ENCODE data around the gene SLAMF6.
A peak's percentile ranks its signal among the peaks of the same experiment; 100 is the strongest.

SLAMF6 gene

GRCh38 chr1:160552425-160552824 is 29.4 kb upstream of the SLAMF6 start:
- ATAC-seq (ENCODE audit: low read depth) (no peak), DNase-seq (ENCODE audit: low spot score in 2 of 2) (no peak)
- no peak overlapping the region for H3K4me3 Mint-ChIP-seq
- peaks cover 49% of the 10 kb centered on the region for H3K4me1 Mint-ChIP-seq
- peaks cover 23% of the 10 kb centered on the region for H3K36me3 Mint-ChIP-seq
- no peaks in the 10 kb centered on the region for H3K27me3 Mint-ChIP-seq
- no peaks in the 10 kb centered on the region for H3K9me3 Mint-ChIP-seq
- peak overlapping the region; percentile 60 for H3K27ac Mint-ChIP-seq

GRCh38 chr1:160550572-160551034 is 27.5 kb upstream of the SLAMF6 start:
- peaks cover 63% of the 10 kb centered on the region for H3K4me1 Mint-ChIP-seq
- no peak overlapping the region for H3K4me3 Mint-ChIP-seq
- H3K9me3 Mint-ChIP-seq: no peaks in the 10 kb centered on the region
- H3K27ac Mint-ChIP-seq: peak overlapping the region; percentile 50
- ATAC-seq (ENCODE audit: low read depth) (no peak), DNase-seq (ENCODE audit: low spot score in 2 of 2) (no peak)
- peaks cover 24% of the 10 kb centered on the region for H3K36me3 Mint-ChIP-seq
- H3K27me3 Mint-ChIP-seq: no peaks in the 10 kb centered on the region

GRCh38 chr1:160549665-160550006 is 26.6 kb upstream of the SLAMF6 start:
- Mint-ChIP-seq H3K4me1 (peaks cover 67% of the 10 kb centered on the region), H3K4me3 (peak overlapping the region; percentile 62), H3K36me3 (peaks cover 24% of the 10 kb centered on the region), H3K27me3 (no peaks in the 10 kb centered on the region), H3K27ac (peak overlapping the region; percentile 88), H3K9me3 (no peaks in the 10 kb centered on the region)
- DNase-seq (ENCODE audit: low spot score in 2 of 2) (no peak), ATAC-seq (ENCODE audit: low read depth) (no peak)

GRCh38 chr1:160548960-160549664 is 26.1 kb upstream of the SLAMF6 start:
- DNase-seq (ENCODE audit: low spot score in 2 of 2) (peak; percentile 35 to 39), ATAC-seq (ENCODE audit: low read depth) (peak; percentile 91)
- peak overlapping the region; percentile 62 for H3K4me3 Mint-ChIP-seq
- peak overlapping the region; percentile 88 for H3K27ac Mint-ChIP-seq
- peaks cover 66% of the 10 kb centered on the region for H3K4me1 Mint-ChIP-seq
- H3K9me3 Mint-ChIP-seq: no peaks in the 10 kb centered on the region
- H3K27me3 Mint-ChIP-seq: no peaks in the 10 kb centered on the region
- peaks cover 22% of the 10 kb centered on the region for H3K36me3 Mint-ChIP-seq

GRCh38 chr1:160548183-160548582 is 25.1 kb upstream of the SLAMF6 start:
- Mint-ChIP-seq H3K27me3 (no peaks in the 10 kb centered on the region), H3K27ac (peak overlapping the region; percentile 88), H3K4me3 (peak overlapping the region; percentile 2), H3K9me3 (no peaks in the 10 kb centered on the region), H3K36me3 (peaks cover 17% of the 10 kb centered on the region), H3K4me1 (peaks cover 60% of the 10 kb centered on the region)
- peak; percentile 35 for ATAC-seq (ENCODE audit: low read depth)
- DNase-seq (ENCODE audit: low spot score in 2 of 2): peak in 1 of 2 donors; percentile 9

GRCh38 chr1:160547422-160547821 is 24.4 kb upstream of the SLAMF6 start:
- no peak overlapping the region for H3K4me3 Mint-ChIP-seq
- peaks cover 9% of the 10 kb centered on the region for H3K36me3 Mint-ChIP-seq
- H3K27ac Mint-ChIP-seq: peak overlapping the region; percentile 74
- H3K27me3 Mint-ChIP-seq: no peaks in the 10 kb centered on the region
- H3K9me3 Mint-ChIP-seq: no peaks in the 10 kb centered on the region
- no peak for ATAC-seq (ENCODE audit: low read depth)
- DNase-seq (ENCODE audit: low spot score in 2 of 2): no peak
- peaks cover 57% of the 10 kb centered on the region for H3K4me1 Mint-ChIP-seq

- Mint-ChIP-seq H3K27me3 (no peaks in the 10 kb centered on the region), H3K4me3 (no peak overlapping the region), H3K27ac (peak overlapping the region; percentile 74), H3K4me1 (peaks cover 59% of the 10 kb centered on the region), H3K9me3 (no peaks in the 10 kb centered on the region), H3K36me3 (peaks cover 9% of the 10 kb centered on the region)
- DNase-seq (ENCODE audit: low spot score in 2 of 2) (no peak), ATAC-seq (ENCODE audit: low read depth) (no peak)
Measured at GRCh38 chr1:160546942-160547341, 23.9 kb upstream of the SLAMF6 start.

- peak in 1 of 2 donors; percentile 32 for DNase-seq (ENCODE audit: low spot score in 2 of 2)
- Mint-ChIP-seq H3K36me3 (peaks cover 7% of the 10 kb centered on the region), H3K27ac (no peak overlapping the region), H3K27me3 (no peaks in the 10 kb centered on the region), H3K4me1 (peaks cover 58% of the 10 kb centered on the region), H3K9me3 (no peaks in the 10 kb centered on the region), H3K4me3 (no peak overlapping the region)
- no peak for ATAC-seq (ENCODE audit: low read depth)
Measured at GRCh38 chr1:160544647-160545046, 21.6 kb upstream of the SLAMF6 start.

GRCh38 chr1:160542303-160542945 is 19.4 kb upstream of the SLAMF6 start:
- no peak overlapping the region for H3K4me3 Mint-ChIP-seq
- DNase-seq (ENCODE audit: low spot score in 2 of 2): no peak
- H3K4me1 Mint-ChIP-seq: peaks cover 45% of the 10 kb centered on the region

GRCh38 chr1:160541622-160542302 is 18.7 kb upstream of the SLAMF6 start:
- Mint-ChIP-seq H3K4me1 (peaks cover 39% of the 10 kb centered on the region), H3K36me3 (peaks cover 4% of the 10 kb centered on the region)
- no peak for ATAC-seq (ENCODE audit: low read depth)

More at GRCh38 chr1:160542303-160542945, 19.4 kb upstream of the SLAMF6 start:
- Mint-ChIP-seq H3K27me3 (no peaks in the 10 kb centered on the region), H3K27ac (peak overlapping the region; percentile 94), H3K9me3 (no peaks in the 10 kb centered on the region), H3K36me3 (peaks cover 4% of the 10 kb centered on the region)
- no peak for ATAC-seq (ENCODE audit: low read depth)

GRCh38 chr1:160540859-160541233 is 17.8 kb upstream of the SLAMF6 start:
- Mint-ChIP-seq H3K27ac (peak overlapping the region; percentile 94), H3K27me3 (no peaks in the 10 kb centered on the region), H3K36me3 (no peaks in the 10 kb centered on the region), H3K4me3 (peak overlapping the region; percentile 64), H3K4me1 (peaks cover 31% of the 10 kb centered on the region), H3K9me3 (no peaks in the 10 kb centered on the region)
- ATAC-seq (ENCODE audit: low read depth): no peak
- DNase-seq (ENCODE audit: low spot score in 2 of 2): no peak

More at GRCh38 chr1:160541622-160542302, 18.7 kb upstream of the SLAMF6 start:
- Mint-ChIP-seq H3K9me3 (no peaks in the 10 kb centered on the region), H3K27ac (peak overlapping the region; percentile 94), H3K27me3 (no peaks in the 10 kb centered on the region), H3K4me3 (no peak overlapping the region)
- DNase-seq (ENCODE audit: low spot score in 2 of 2): no peak

GRCh38 chr1:160539990-160540858 is 17.2 kb upstream of the SLAMF6 start:
- Mint-ChIP-seq H3K27ac (peak overlapping the region; percentile 94), H3K36me3 (peaks cover under 1% of the 10 kb centered on the region), H3K4me1 (peaks cover 31% of the 10 kb centered on the region), H3K27me3 (no peaks in the 10 kb centered on the region), H3K9me3 (no peaks in the 10 kb centered on the region), H3K4me3 (peak overlapping the region; percentile 64)
- DNase-seq (ENCODE audit: low spot score in 2 of 2) (peak; percentile 37 to 54), ATAC-seq (ENCODE audit: low read depth) (peak; percentile 98)

- ATAC-seq (ENCODE audit: low read depth): no peak
- peaks cover 27% of the 10 kb centered on the region for H3K4me1 Mint-ChIP-seq
Measured at GRCh38 chr1:160539684-160539989, 16.6 kb upstream of the SLAMF6 start.

More at GRCh38 chr1:160539684-160539989, 16.6 kb upstream of the SLAMF6 start:
- Mint-ChIP-seq H3K9me3 (peaks cover 3% of the 10 kb centered on the region), H3K36me3 (peaks cover 4% of the 10 kb centered on the region), H3K27ac (no peak overlapping the region), H3K4me3 (no peak overlapping the region), H3K27me3 (no peaks in the 10 kb centered on the region)
- no peak for DNase-seq (ENCODE audit: low spot score in 2 of 2)
